ENCODE data around the gene CFAP221. TPM values are rescaled to one million over a fixed set of nuclear protein-coding genes. Genes with fewer than 3 reads are reported as not detected.

CFAP221 gene
- total and polyA plus RNA-seq, 2 donors, result 0.14 to 0.41 TPM

- no peak for DNase-seq (ENCODE audit: low read depth in 6 of 9, low spot score in 9 of 9)
- Histone ChIP-seq H3K4me3 (ENCODE audit: low read length in 2 of 2) (no peak overlapping the region), H3K27ac (ENCODE audit: low read depth in 1 of 2, low read length in 1 of 2) (no peak overlapping the region), H3K9me3 (ENCODE audit: control insufficient read depth in 2 of 2, insufficient read depth in 1 of 2, low read length in 1 of 2) (no peaks in the 10 kb centered on the region), H3K27me3 (ENCODE audit: control insufficient read depth in 2 of 2, insufficient read depth in 1 of 2, low read length in 1 of 2) (peaks cover 0 to 2% of the 10 kb centered on the region in 2 donors), H3K4me1 (ENCODE audit: control insufficient read depth in 2 of 2, insufficient read depth in 2 of 2, low read length in 2 of 2) (no peaks in the 10 kb centered on the region), H3K36me3 (ENCODE audit: control insufficient read depth in 2 of 2, insufficient read depth in 2 of 2, low read length in 1 of 2) (no peaks in the 10 kb centered on the region)
- 74% methylated on average over 19 of the region's 19 CpGs for WGBS
These were observed 94.7 kb downstream of the CFAP221 start for GRCh38 chr2:119638685-119639554.

GRCh38 chr2:119641562-119642258 is 97.5 kb downstream of the CFAP221 start:
- H3K9me3 ChIP-seq (ENCODE audit: control insufficient read depth in 2 of 2, insufficient read depth in 1 of 2, low read length in 1 of 2), result no peaks in the 10 kb centered on the region
- peaks cover 0 to 2% of the 10 kb centered on the region in 2 donors for H3K27me3 ChIP-seq (ENCODE audit: control insufficient read depth in 2 of 2, insufficient read depth in 1 of 2, low read length in 1 of 2)
- H3K27ac ChIP-seq (ENCODE audit: low read depth in 1 of 2, low read length in 1 of 2), result no peak overlapping the region
- WGBS, result 19% methylated on average over 17 of the region's 17 CpGs
- H3K4me1 ChIP-seq (ENCODE audit: control insufficient read depth in 2 of 2, insufficient read depth in 2 of 2, low read length in 2 of 2), result no peaks in the 10 kb centered on the region
- no peaks in the 10 kb centered on the region for H3K36me3 ChIP-seq (ENCODE audit: control insufficient read depth in 2 of 2, insufficient read depth in 2 of 2, low read length in 1 of 2)
- no peak overlapping the region for H3K4me3 ChIP-seq (ENCODE audit: low read length in 2 of 2)
- DNase-seq (ENCODE audit: low read depth in 6 of 9, low spot score in 9 of 9), result peak; percentile 33 to 82 (median 69)

GRCh38 chr2:119644186-119644585 is 99.9 kb downstream of the CFAP221 start:
- H3K27me3 ChIP-seq (ENCODE audit: control insufficient read depth in 2 of 2, insufficient read depth in 1 of 2, low read length in 1 of 2), result peaks cover under 1 to 2% of the 10 kb centered on the region in 2 donors
- H3K9me3 ChIP-seq (ENCODE audit: control insufficient read depth in 2 of 2, insufficient read depth in 1 of 2, low read length in 1 of 2), result no peaks in the 10 kb centered on the region
- DNase-seq (ENCODE audit: low read depth in 6 of 9, low spot score in 9 of 9), result no peak
- no peak overlapping the region for H3K4me3 ChIP-seq (ENCODE audit: low read length in 2 of 2)
- 96% methylated on average over 3 of the region's 3 CpGs for WGBS
- H3K27ac ChIP-seq (ENCODE audit: low read depth in 1 of 2, low read length in 1 of 2), result no peak overlapping the region
- no peaks in the 10 kb centered on the region for H3K4me1 ChIP-seq (ENCODE audit: control insufficient read depth in 2 of 2, insufficient read depth in 2 of 2, low read length in 2 of 2)
- H3K36me3 ChIP-seq (ENCODE audit: control insufficient read depth in 2 of 2, insufficient read depth in 2 of 2, low read length in 1 of 2), result no peaks in the 10 kb centered on the region

- WGBS, result 72% methylated on average over 3 of the region's 3 CpGs
- peaks cover 0 to 2% of the 10 kb centered on the region in 2 donors for H3K27me3 ChIP-seq (ENCODE audit: control insufficient read depth in 2 of 2, insufficient read depth in 1 of 2, low read length in 1 of 2)
- no peak overlapping the region for H3K4me3 ChIP-seq (ENCODE audit: low read length in 2 of 2)
- DNase-seq (ENCODE audit: low read depth in 6 of 9, low spot score in 9 of 9), result no peak
- no peaks in the 10 kb centered on the region for H3K9me3 ChIP-seq (ENCODE audit: control insufficient read depth in 2 of 2, insufficient read depth in 1 of 2, low read length in 1 of 2)
- no peaks in the 10 kb centered on the region for H3K4me1 ChIP-seq (ENCODE audit: control insufficient read depth in 2 of 2, insufficient read depth in 2 of 2, low read length in 2 of 2)
- no peaks in the 10 kb centered on the region for H3K36me3 ChIP-seq (ENCODE audit: control insufficient read depth in 2 of 2, insufficient read depth in 2 of 2, low read length in 1 of 2)
- H3K27ac ChIP-seq (ENCODE audit: low read depth in 1 of 2, low read length in 1 of 2), result no peak overlapping the region
These were observed 101.1 kb downstream of the CFAP221 start for GRCh38 chr2:119645173-119645855.

GRCh38 chr2:119646149-119646548 is 101.9 kb downstream of the CFAP221 start:
- H3K27ac ChIP-seq (ENCODE audit: low read depth in 1 of 2, low read length in 1 of 2), result no peak overlapping the region
- peaks cover 0 to 2% of the 10 kb centered on the region in 2 donors for H3K27me3 ChIP-seq (ENCODE audit: control insufficient read depth in 2 of 2, insufficient read depth in 1 of 2, low read length in 1 of 2)
- H3K36me3 ChIP-seq (ENCODE audit: control insufficient read depth in 2 of 2, insufficient read depth in 2 of 2, low read length in 1 of 2), result no peaks in the 10 kb centered on the region
- no peak overlapping the region for H3K4me3 ChIP-seq (ENCODE audit: low read length in 2 of 2)
- no peak for DNase-seq (ENCODE audit: low read depth in 6 of 9, low spot score in 9 of 9)
- H3K4me1 ChIP-seq (ENCODE audit: control insufficient read depth in 2 of 2, insufficient read depth in 2 of 2, low read length in 2 of 2), result no peaks in the 10 kb centered on the region
- WGBS, result 83% methylated on average over 3 of the region's 3 CpGs
- H3K9me3 ChIP-seq (ENCODE audit: control insufficient read depth in 2 of 2, insufficient read depth in 1 of 2, low read length in 1 of 2), result no peaks in the 10 kb centered on the region

GRCh38 chr2:119647440-119648169 is 103.4 kb downstream of the CFAP221 start:
- Histone ChIP-seq H3K4me3 (ENCODE audit: low read length in 2 of 2) (no peak overlapping the region), H3K36me3 (ENCODE audit: control insufficient read depth in 2 of 2, insufficient read depth in 2 of 2, low read length in 1 of 2) (no peaks in the 10 kb centered on the region), H3K9me3 (ENCODE audit: control insufficient read depth in 2 of 2, insufficient read depth in 1 of 2, low read length in 1 of 2) (no peaks in the 10 kb centered on the region), H3K4me1 (ENCODE audit: control insufficient read depth in 2 of 2, insufficient read depth in 2 of 2, low read length in 2 of 2) (no peaks in the 10 kb centered on the region), H3K27ac (ENCODE audit: low read depth in 1 of 2, low read length in 1 of 2) (no peak overlapping the region), H3K27me3 (ENCODE audit: control insufficient read depth in 2 of 2, insufficient read depth in 1 of 2, low read length in 1 of 2) (peaks cover 0 to 2% of the 10 kb centered on the region in 2 donors)
- 54% methylated on average over 7 of the region's 7 CpGs for WGBS
- no peak for DNase-seq (ENCODE audit: low read depth in 6 of 9, low spot score in 9 of 9)

- Histone ChIP-seq H3K36me3 (ENCODE audit: control insufficient read depth in 2 of 2, insufficient read depth in 2 of 2, low read length in 1 of 2) (no peaks in the 10 kb centered on the region), H3K27me3 (ENCODE audit: control insufficient read depth in 2 of 2, insufficient read depth in 1 of 2, low read length in 1 of 2) (peaks cover 0 to 2% of the 10 kb centered on the region in 2 donors), H3K27ac (ENCODE audit: low read depth in 1 of 2, low read length in 1 of 2) (no peak overlapping the region), H3K4me3 (ENCODE audit: low read length in 2 of 2) (no peak overlapping the region), H3K4me1 (ENCODE audit: control insufficient read depth in 2 of 2, insufficient read depth in 2 of 2, low read length in 2 of 2) (no peaks in the 10 kb centered on the region), H3K9me3 (ENCODE audit: control insufficient read depth in 2 of 2, insufficient read depth in 1 of 2, low read length in 1 of 2) (no peaks in the 10 kb centered on the region)
- WGBS, result 96% methylated on average over 5 of the region's 5 CpGs
- no peak for DNase-seq (ENCODE audit: low read depth in 6 of 9, low spot score in 9 of 9)
These were observed 105.2 kb downstream of the CFAP221 start for GRCh38 chr2:119649364-119649917.

- H3K27me3 ChIP-seq (ENCODE audit: control insufficient read depth in 2 of 2, insufficient read depth in 1 of 2, low read length in 1 of 2), result peaks cover 0 to 2% of the 10 kb centered on the region in 2 donors
- 94% methylated on average over 3 of the region's 3 CpGs for WGBS
These were observed 106.0 kb downstream of the CFAP221 start for GRCh38 chr2:119650206-119650605.

More at GRCh38 chr2:119650206-119650605, 106.0 kb downstream of the CFAP221 start:
- no peak for DNase-seq (ENCODE audit: low read depth in 6 of 9, low spot score in 9 of 9)
- no peaks in the 10 kb centered on the region for H3K9me3 ChIP-seq (ENCODE audit: control insufficient read depth in 2 of 2, insufficient read depth in 1 of 2, low read length in 1 of 2)
- no peaks in the 10 kb centered on the region for H3K36me3 ChIP-seq (ENCODE audit: control insufficient read depth in 2 of 2, insufficient read depth in 2 of 2, low read length in 1 of 2)
- no peak overlapping the region for H3K4me3 ChIP-seq (ENCODE audit: low read length in 2 of 2)
- no peak overlapping the region for H3K27ac ChIP-seq (ENCODE audit: low read depth in 1 of 2, low read length in 1 of 2)
- H3K4me1 ChIP-seq (ENCODE audit: control insufficient read depth in 2 of 2, insufficient read depth in 2 of 2, low read length in 2 of 2), result no peaks in the 10 kb centered on the region
